GM13976 (cell line): Measurements from ENCODE around the gene GLS.
A peak's percentile ranks its signal among the peaks of the same experiment; 100 is the strongest.

Experiments
- DNase-seq: peaks from one replicate; pipeline ENCODE4 v3.0.0; 2012; ENCODE audit warnings: low spot score
- CTCF ChIP-seq: IDR thresholded peaks from 2 replicates; pipeline ENCODE4 v1.5.1; 2012; ENCODE audit warnings: borderline replicate concordance, mild to moderate bottlenecking; ENCODE audit not compliant: insufficient read depth; ENCODE audit errors: extremely low read depth, missing control alignments, control extremely low read depth
- in situ Hi-C: fragments of 300-500 bp; cut with MboI; formaldehyde crosslinking; loops from one replicate; pipeline ENCODE4 v1.12.0; 2022; ENCODE audit warnings: low sequenced_read_pairs, mixed read lengths, inconsistent platforms; ENCODE audit not compliant: unreplicated experiment

The GLS gene

GRCh38 chr2:190837952-190838361 is 42.7 kb upstream of the GLS start:
- TF ChIP-seq CTCF, result no peak
- no peak for DNase-seq
- in situ Hi-C loops, result no loop called here

- in situ Hi-C loops, result no loop called here
- TF ChIP-seq CTCF, result no peak
- no peak for DNase-seq
Measured at GRCh38 chr2:190838492-190838910, 42.1 kb upstream of the GLS start.

GRCh38 chr2:190840569-190841172 is 40.0 kb upstream of the GLS start:
- DNase-seq, result no peak
- in situ Hi-C loops, result no loop called here
- TF ChIP-seq CTCF, result no peak

- no peak for TF ChIP-seq CTCF
- no peak for DNase-seq
- in situ Hi-C loops, result no loop called here
Measured at GRCh38 chr2:190841707-190842505, 38.7 kb upstream of the GLS start.

- in situ Hi-C loops, result no loop called here
- TF ChIP-seq CTCF, result no peak
- no peak for DNase-seq
Measured at GRCh38 chr2:190842606-190843104, 38.0 kb upstream of the GLS start.

GRCh38 chr2:190843890-190844699 is 36.5 kb upstream of the GLS start:
- DNase-seq, result peak; percentile 38
- in situ Hi-C loops, result no loop called here
- TF ChIP-seq CTCF, result no peak
